Measurements from ENCODE around the gene CHST6. TPM values are rescaled to one million over a fixed set of nuclear protein-coding genes. Genes with fewer than 3 reads are reported as not detected.

The CHST6 gene
- total RNA-seq, 1 experiment from 2014 or later, result 0.91 TPM

GRCh38 chr16:75537776-75538175 lies 42.5 kb upstream of the CHST6 start:
- no peak overlapping the region for H3K4me2 ChIP-seq (ENCODE audit: low read length)
- no peaks in the 10 kb centered on the region for H3K27me3 ChIP-seq (ENCODE audit: low read length)
- TF ChIP-seq CTCF (conservative IDR thresholded peaks at IDR 0.05; ENCODE audit: low read depth, low read length) (no peak), EZH2 (IDR thresholded peaks at IDR 0.05; ENCODE audit: low read length, unreplicated experiment) (no peak), EZH2phosphoT487 (IDR thresholded peaks at IDR 0.05; ENCODE audit: borderline replicate concordance, low read length) (no peak)
- no TSS peak for BruUV-seq (replicated peaks)
- no peaks in the 10 kb centered on the region for H3K79me2 ChIP-seq (ENCODE audit: low read length)
- no peak overlapping the region for H2AFZ ChIP-seq (ENCODE audit: low read length)
- no peaks in the 10 kb centered on the region for H4K20me1 ChIP-seq (ENCODE audit: low read length)
- no peak overlapping the region for H3K4me3 ChIP-seq (ENCODE audit: low read length)
- H3F3A ChIP-seq (ENCODE audit: low read length, unreplicated experiment), result no peaks in the 10 kb centered on the region
- H3K4me1 ChIP-seq (ENCODE audit: insufficient read depth, low read length), result no peaks in the 10 kb centered on the region
- ChIA-PET POLR2A (ENCODE audit: unreplicated experiment) (no interaction called here), CTCF (no interaction called here)
- H3K9ac ChIP-seq (ENCODE audit: low read length), result no peak overlapping the region
- H3K36me3 ChIP-seq (ENCODE audit: low read depth, low read length), result no peaks in the 10 kb centered on the region
- H3K27ac ChIP-seq (ENCODE audit: low read length), result no peak overlapping the region
- no peak for DNase-seq
- H3K9me3 ChIP-seq (ENCODE audit: low read length), result no peaks in the 10 kb centered on the region
- no peaks in the 10 kb centered on the region for H3K9me2 ChIP-seq (replicated peaks; ENCODE audit: low read length)
- ATAC-seq, result no peak
- intact Hi-C loops (cut with micrococcal nuclease), result no loop called here

- CTCF ChIA-PET, result no interaction called here
- H3K36me3 ChIP-seq (ENCODE audit: low read depth, low read length), result no peaks in the 10 kb centered on the region
- H2AFZ ChIP-seq (ENCODE audit: low read length), result no peak within 1 kb of the TSS
- no peaks in the 10 kb centered on the region for H3K79me2 ChIP-seq (ENCODE audit: low read length)
- H3K9ac ChIP-seq (ENCODE audit: low read length), result no peak within 1 kb of the TSS
- no TSS peak for BruUV-seq (replicated peaks)
- no peak for ATAC-seq
- H3F3A ChIP-seq (ENCODE audit: low read length, unreplicated experiment), result no peaks in the 10 kb centered on the region
- DNase-seq, result no peak
- H3K27me3 ChIP-seq (ENCODE audit: low read length), result no peaks in the 10 kb centered on the region
- H4K20me1 ChIP-seq (ENCODE audit: low read length), result no peaks in the 10 kb centered on the region
- intact Hi-C loops (cut with micrococcal nuclease), result no loop called here
- H3K4me1 ChIP-seq (ENCODE audit: insufficient read depth, low read length), result no peaks in the 10 kb centered on the region
- H3K4me3 ChIP-seq (ENCODE audit: low read length), result no peak within 1 kb of the TSS
- H3K4me2 ChIP-seq (ENCODE audit: low read length), result no peak within 1 kb of the TSS
- no peak within 1 kb of the TSS for H3K27ac ChIP-seq (ENCODE audit: low read length)
- H3K9me3 ChIP-seq (ENCODE audit: low read length), result no peaks in the 10 kb centered on the region
- no peak for TF ChIP-seq EZH2phosphoT487 (IDR thresholded peaks at IDR 0.05; ENCODE audit: borderline replicate concordance, low read length)
- TF ChIP-seq EZH2 (IDR thresholded peaks at IDR 0.05; ENCODE audit: low read length, unreplicated experiment), result no peak
- TF ChIP-seq CTCF (conservative IDR thresholded peaks at IDR 0.05; ENCODE audit: low read depth, low read length), result no peak
- no peaks in the 10 kb centered on the region for H3K9me2 ChIP-seq (replicated peaks; ENCODE audit: low read length)
- POLR2A ChIA-PET (ENCODE audit: unreplicated experiment), result no interaction called here
Observed at GRCh38 chr16:75535901-75536300, 40.7 kb upstream of the CHST6 start, which contains the start of gene CHST5. Gene CHST5 (minus strand): TSS chr16:75536108. CDS start chr16:75530384, 5,724 bp downstream.

GRCh38 chr16:75535211-75535843 lies 40.1 kb upstream of the CHST6 start:
- BruUV-seq (replicated peaks), result no TSS peak
- no peaks in the 10 kb centered on the region for H3F3A ChIP-seq (ENCODE audit: low read length, unreplicated experiment)
- ChIA-PET POLR2A (ENCODE audit: unreplicated experiment) (no interaction called here), CTCF (no interaction called here)
- no peaks in the 10 kb centered on the region for H3K27me3 ChIP-seq (ENCODE audit: low read length)
- no peak overlapping the region for H3K4me2 ChIP-seq (ENCODE audit: low read length)
- H3K9me3 ChIP-seq (ENCODE audit: low read length), result no peaks in the 10 kb centered on the region
- intact Hi-C loops (cut with micrococcal nuclease), result no loop called here
- no peak overlapping the region for H3K9ac ChIP-seq (ENCODE audit: low read length)
- H3K79me2 ChIP-seq (ENCODE audit: low read length), result no peaks in the 10 kb centered on the region
- no peak overlapping the region for H3K27ac ChIP-seq (ENCODE audit: low read length)
- no peak for ATAC-seq
- H3K36me3 ChIP-seq (ENCODE audit: low read depth, low read length), result no peaks in the 10 kb centered on the region
- no peak overlapping the region for H3K4me3 ChIP-seq (ENCODE audit: low read length)
- no peak for DNase-seq
- TF ChIP-seq CTCF (conservative IDR thresholded peaks at IDR 0.05; ENCODE audit: low read depth, low read length) (no peak), EZH2 (IDR thresholded peaks at IDR 0.05; ENCODE audit: low read length, unreplicated experiment) (no peak), EZH2phosphoT487 (IDR thresholded peaks at IDR 0.05; ENCODE audit: borderline replicate concordance, low read length) (no peak)
- H4K20me1 ChIP-seq (ENCODE audit: low read length), result no peaks in the 10 kb centered on the region
- H3K9me2 ChIP-seq (replicated peaks; ENCODE audit: low read length), result no peaks in the 10 kb centered on the region
- no peaks in the 10 kb centered on the region for H3K4me1 ChIP-seq (ENCODE audit: insufficient read depth, low read length)
- H2AFZ ChIP-seq (ENCODE audit: low read length), result no peak overlapping the region
